Tibial nerve (tissue), 4 donors: ENCODE data around the gene BCL6.

Source experiments
- CTCF ChIP-seq, 5 experiments: fragments of 200-600 bp in 3 of 5; fragments of 450-650 bp in 2 of 5; sonication (generic) in 3 of 5; IDR thresholded peaks; one replicate each; pipeline ENCODE4 v1.5.1; 2016 to 2019; ENCODE audit warnings: antibody characterized with exemption in 5 of 5, mild to moderate bottlenecking in 3 of 5, moderate library complexity in 2 of 5
- EP300 ChIP-seq, 2 donors: sonication (generic); formaldehyde crosslinking; IDR thresholded peaks; one replicate each; pipeline ENCODE4 v1.6.1; 2017; ENCODE audit warnings: antibody characterized with exemption in 2 of 2, mild to moderate bottlenecking in 1 of 2
- POLR2A ChIP-seq, 2 donors: fragments of 450-650 bp; IDR thresholded peaks; one replicate each; pipeline ENCODE4 v1.6.1; 2017; ENCODE audit warnings: antibody characterized with exemption in 2 of 2, mild to moderate bottlenecking in 2 of 2, moderate library complexity in 2 of 2

GRCh38 chr3:187729598-187729997, 15.7 kb downstream of the BCL6 start:
- TF ChIP-seq CTCF (IDR thresholded peaks at IDR 0.05): no peak
- no peak for TF ChIP-seq POLR2A (IDR thresholded peaks at IDR 0.05)
- TF ChIP-seq EP300 (IDR thresholded peaks at IDR 0.05): no peak
